Neural cell (in vitro differentiated cells): Measurements from ENCODE around the gene TNMD. TPM values are rescaled to one million over a fixed set of nuclear protein-coding genes. Genes with fewer than 3 reads are reported as not detected.

Source experiments
- H2AFZ ChIP-seq: fragments of 200-600, 300-800 bp; sonication (generic), shearing (Covaris generic); 2 replicates; pipeline ENCODE4 v1.6.0; 2014; ENCODE audit warnings: low read depth, mild to moderate bottlenecking, antibody characterized with exemption, low read length, moderate library complexity
- H3F3A ChIP-seq: fragments of 200-600 bp; shearing (Covaris generic); 2 replicates; pipeline ENCODE4 v1.6.1; 2016; ENCODE audit warnings: mild to moderate bottlenecking, moderate library complexity, mixed read lengths, antibody characterized with exemption, low read length; ENCODE audit not compliant: insufficient read depth, poor library complexity, severe bottlenecking
- H3K27ac ChIP-seq: fragments of 200-600, 300-800 bp; sonication (generic), shearing (Covaris generic); 2 replicates; pipeline ENCODE4 v1.5.1; 2014; ENCODE audit warnings: mild to moderate bottlenecking, low read length, moderate library complexity
- H3K27me3 ChIP-seq: fragments of 300-800, 200-600 bp; sonication (generic), shearing (Covaris generic); 2 replicates; pipeline ENCODE4 v1.6.0; 2014; ENCODE audit warnings: mild to moderate bottlenecking, low read depth, low read length, moderate library complexity; ENCODE audit not compliant: insufficient read depth
- H3K36me3 ChIP-seq: fragments of 300-800, 200-600 bp; sonication (generic), shearing (Covaris generic); 2 replicates; pipeline ENCODE4 v1.5.1; 2014; ENCODE audit warnings: mild to moderate bottlenecking, antibody characterized with exemption, low read length, moderate library complexity; ENCODE audit not compliant: insufficient read depth
- H3K4me2 ChIP-seq: fragments of 300-800, 200-600 bp; sonication (generic), shearing (Covaris generic); 2 replicates; pipeline ENCODE4 v1.6.0; 2014; ENCODE audit warnings: mild to moderate bottlenecking, low read length
- H3K4me3 ChIP-seq: fragments of 300-800, 200-600 bp; sonication (generic), shearing (Covaris generic); 2 replicates; pipeline ENCODE4 v1.5.1; 2014; ENCODE audit warnings: mild to moderate bottlenecking, low read length, moderate library complexity
- H3K79me2 ChIP-seq: fragments of 200-600 bp; shearing (Covaris generic); replicated peaks from 2 replicates; pipeline ENCODE4 v1.6.0; 2014; ENCODE audit warnings: mild to moderate bottlenecking, low read length, moderate library complexity; ENCODE audit not compliant: insufficient read depth
- H3K9ac ChIP-seq: fragments of 300-800, 200-600 bp; sonication (generic), shearing (Covaris generic); 2 replicates; pipeline ENCODE4 v1.6.1; 2016; ENCODE audit warnings: mild to moderate bottlenecking, low read length, mixed read lengths
- H3K9me2 ChIP-seq: fragments of 200-600 bp; shearing (Covaris generic); 2 replicates; pipeline ENCODE4 v1.6.1; 2016; ENCODE audit warnings: mild to moderate bottlenecking, low read length, mixed read lengths; ENCODE audit not compliant: insufficient read depth
- H3K9me3 ChIP-seq: fragments of 200-600, 300-800 bp; sonication (generic), shearing (Covaris generic); 2 replicates; pipeline ENCODE4 v1.6.1; 2016; ENCODE audit warnings: mild to moderate bottlenecking, mixed run types, low read length, moderate library complexity, mixed read lengths
- H4K20me1 ChIP-seq: fragments of 200-600 bp; shearing (Covaris generic); 2 replicates; pipeline ENCODE4 v1.6.1; 2016; ENCODE audit warnings: mild to moderate bottlenecking, mixed run types; ENCODE audit not compliant: insufficient read depth
- CTCF ChIP-seq: fragments of 450-650 bp; IDR thresholded peaks from 2 replicates; pipeline ENCODE4 v1.5.1; 2014; ENCODE audit warnings: antibody characterized with exemption, mild to moderate bottlenecking, moderate library complexity; ENCODE audit not compliant: poor library complexity, severe bottlenecking
- EP300 ChIP-seq: fragments of 450-650 bp; conservative IDR thresholded peaks from 2 replicates; pipeline ENCODE4 v1.6.1; 2014; ENCODE audit warnings: antibody characterized with exemption, mild to moderate bottlenecking, moderate library complexity; ENCODE audit not compliant: poor library complexity, severe bottlenecking
- EZH2 ChIP-seq: fragments of 200-600, 300-800 bp; shearing (Covaris generic), sonication (generic); IDR thresholded peaks from 2 replicates; pipeline ENCODE4 v1.6.1; 2014; ENCODE audit warnings: antibody characterized with exemption, low read length, borderline replicate concordance, mild to moderate bottlenecking; ENCODE audit not compliant: insufficient read depth, poor library complexity, severe bottlenecking
- MXI1 ChIP-seq: fragments of 450-650 bp; conservative IDR thresholded peaks from 2 replicates; pipeline ENCODE4 v1.6.1; 2014; ENCODE audit warnings: antibody characterized with exemption, mild to moderate bottlenecking; ENCODE audit not compliant: poor library complexity, severe bottlenecking
- POLR2AphosphoS5 ChIP-seq: IDR thresholded peaks from 2 replicates; pipeline ENCODE4 v1.6.1; 2012
- RAD21 ChIP-seq: fragments of 450-650 bp; conservative IDR thresholded peaks from 2 replicates; pipeline ENCODE4 v1.6.1; 2014; ENCODE audit warnings: antibody characterized with exemption, mild to moderate bottlenecking, moderate library complexity
- SMC3 ChIP-seq: fragments of 450-650 bp; conservative IDR thresholded peaks from 2 replicates; pipeline ENCODE4 v1.6.1; 2014; ENCODE audit warnings: antibody characterized with exemption, mild to moderate bottlenecking, moderate library complexity; ENCODE audit not compliant: poor library complexity
- TAF1 ChIP-seq: IDR thresholded peaks from 2 replicates; pipeline ENCODE4 v1.6.1; 2012; ENCODE audit warnings: low read depth
- polyA plus RNA-seq: library from polyadenylated mRNA; depleted of rRNA; stranded (reverse); fragments of >200 nt; gene quantifications from 2 replicates; pipeline ENCODE4 v1.2.3, GENCODE V29; 2014
- TF ChIP-seq, protein P1 (sequence below): IDR thresholded peaks from 2 replicates; pipeline ENCODE4 v1.6.1; 2012; ENCODE audit warnings: borderline replicate concordance

The TNMD gene
- polyA plus RNA-seq, 1 donor from 2014 or later: 0.24 TPM

DNA sequence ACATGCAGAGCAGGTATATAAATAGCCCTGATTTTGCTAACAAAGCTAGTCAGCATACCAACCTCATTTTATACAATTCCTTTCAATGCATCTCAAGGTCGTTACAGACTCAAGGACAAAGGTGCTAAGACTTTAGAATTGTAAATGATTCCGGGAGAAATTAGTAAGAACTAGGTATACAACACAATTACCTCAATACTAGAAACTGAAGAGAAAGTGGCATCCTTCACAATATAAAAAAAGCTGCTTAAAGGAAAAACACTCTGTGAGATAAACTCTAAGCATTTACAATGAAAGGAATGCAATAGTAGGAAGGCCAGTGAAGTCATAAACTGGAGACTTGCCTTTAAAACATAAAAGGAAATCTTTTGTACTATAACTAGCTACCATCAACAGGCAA lies 11.9 kb downstream of the TNMD start:
- Histone ChIP-seq H3K4me2 (no peak overlapping the region), H3F3A (no peaks in the 10 kb centered on the region), H3K27ac (no peak overlapping the region), H3K9me3 (no peaks in the 10 kb centered on the region), H4K20me1 (no peaks in the 10 kb centered on the region), H3K9me2 (no peaks in the 10 kb centered on the region), H3K4me3 (no peak overlapping the region), H3K27me3 (no peaks in the 10 kb centered on the region), H3K79me2 (no peaks in the 10 kb centered on the region), H3K9ac (no peak overlapping the region), H3K36me3 (no peaks in the 10 kb centered on the region), H2AFZ (no peak overlapping the region)
- TF ChIP-seq, protein P1, sequence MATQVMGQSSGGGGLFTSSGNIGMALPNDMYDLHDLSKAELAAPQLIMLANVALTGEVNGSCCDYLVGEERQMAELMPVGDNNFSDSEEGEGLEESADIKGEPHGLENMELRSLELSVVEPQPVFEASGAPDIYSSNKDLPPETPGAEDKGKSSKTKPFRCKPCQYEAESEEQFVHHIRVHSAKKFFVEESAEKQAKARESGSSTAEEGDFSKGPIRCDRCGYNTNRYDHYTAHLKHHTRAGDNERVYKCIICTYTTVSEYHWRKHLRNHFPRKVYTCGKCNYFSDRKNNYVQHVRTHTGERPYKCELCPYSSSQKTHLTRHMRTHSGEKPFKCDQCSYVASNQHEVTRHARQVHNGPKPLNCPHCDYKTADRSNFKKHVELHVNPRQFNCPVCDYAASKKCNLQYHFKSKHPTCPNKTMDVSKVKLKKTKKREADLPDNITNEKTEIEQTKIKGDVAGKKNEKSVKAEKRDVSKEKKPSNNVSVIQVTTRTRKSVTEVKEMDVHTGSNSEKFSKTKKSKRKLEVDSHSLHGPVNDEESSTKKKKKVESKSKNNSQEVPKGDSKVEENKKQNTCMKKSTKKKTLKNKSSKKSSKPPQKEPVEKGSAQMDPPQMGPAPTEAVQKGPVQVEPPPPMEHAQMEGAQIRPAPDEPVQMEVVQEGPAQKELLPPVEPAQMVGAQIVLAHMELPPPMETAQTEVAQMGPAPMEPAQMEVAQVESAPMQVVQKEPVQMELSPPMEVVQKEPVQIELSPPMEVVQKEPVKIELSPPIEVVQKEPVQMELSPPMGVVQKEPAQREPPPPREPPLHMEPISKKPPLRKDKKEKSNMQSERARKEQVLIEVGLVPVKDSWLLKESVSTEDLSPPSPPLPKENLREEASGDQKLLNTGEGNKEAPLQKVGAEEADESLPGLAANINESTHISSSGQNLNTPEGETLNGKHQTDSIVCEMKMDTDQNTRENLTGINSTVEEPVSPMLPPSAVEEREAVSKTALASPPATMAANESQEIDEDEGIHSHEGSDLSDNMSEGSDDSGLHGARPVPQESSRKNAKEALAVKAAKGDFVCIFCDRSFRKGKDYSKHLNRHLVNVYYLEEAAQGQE: no peak
- TF ChIP-seq EP300: no peak
- TF ChIP-seq TAF1: no peak
- no peak for TF ChIP-seq MXI1
- no peak for TF ChIP-seq SMC3
- TF ChIP-seq CTCF: no peak
- TF ChIP-seq POLR2AphosphoS5: no peak
- TF ChIP-seq RAD21: no peak
- no peak for TF ChIP-seq EZH2

DNA sequence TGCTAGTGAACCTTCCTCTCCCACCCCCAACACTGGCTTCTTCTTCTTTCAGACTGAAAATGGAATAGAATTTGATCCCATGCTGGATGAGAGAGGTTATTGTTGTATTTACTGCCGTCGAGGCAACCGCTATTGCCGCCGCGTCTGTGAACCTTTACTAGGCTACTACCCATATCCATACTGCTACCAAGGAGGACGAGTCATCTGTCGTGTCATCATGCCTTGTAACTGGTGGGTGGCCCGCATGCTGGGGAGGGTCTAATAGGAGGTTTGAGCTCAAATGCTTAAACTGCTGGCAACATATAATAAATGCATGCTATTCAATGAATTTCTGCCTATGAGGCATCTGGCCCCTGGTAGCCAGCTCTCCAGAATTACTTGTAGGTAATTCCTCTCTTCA lies 14.7 kb downstream of the TNMD start:
- Histone ChIP-seq H3K4me3 (no peak overlapping the region), H3K9me3 (no peaks in the 10 kb centered on the region), H2AFZ (no peak overlapping the region), H3K9ac (no peak overlapping the region), H3K27ac (no peak overlapping the region), H3F3A (no peaks in the 10 kb centered on the region), H3K79me2 (no peaks in the 10 kb centered on the region), H3K4me2 (no peak overlapping the region), H3K9me2 (no peaks in the 10 kb centered on the region), H3K36me3 (no peaks in the 10 kb centered on the region), H3K27me3 (no peaks in the 10 kb centered on the region), H4K20me1 (no peaks in the 10 kb centered on the region)
- TF ChIP-seq EP300: no peak
- no peak for TF ChIP-seq RAD21

DNA sequence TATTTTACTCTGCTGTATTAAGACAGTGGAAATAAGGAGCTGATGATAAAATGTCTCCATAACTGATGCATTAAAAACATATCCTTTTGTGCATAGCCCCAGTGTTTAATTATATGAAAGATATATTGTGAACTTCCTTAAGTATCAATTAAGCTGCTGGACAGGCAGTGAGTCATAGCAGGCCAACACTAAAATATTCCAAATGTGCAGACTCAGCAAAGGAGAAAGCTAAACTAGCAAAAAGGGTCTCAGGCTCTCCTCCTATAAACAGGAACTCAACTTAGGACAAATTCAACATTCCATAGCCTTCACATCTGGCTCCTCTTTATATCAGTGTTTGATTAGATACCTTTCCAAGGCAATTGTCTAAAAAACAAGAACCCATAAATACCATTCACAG lies 15.6 kb downstream of the TNMD start:
- no peak overlapping the region for H3K9ac ChIP-seq
- H3K4me2 ChIP-seq: no peak overlapping the region
- H2AFZ ChIP-seq: no peak overlapping the region
- no peaks in the 10 kb centered on the region for H3K27me3 ChIP-seq
- H4K20me1 ChIP-seq: no peaks in the 10 kb centered on the region
- no peak overlapping the region for H3K27ac ChIP-seq
- H3F3A ChIP-seq: no peaks in the 10 kb centered on the region
- TF ChIP-seq, protein P1: no peak
- TF ChIP-seq EZH2 (no peak), TAF1 (no peak), EP300 (no peak), POLR2AphosphoS5 (no peak), MXI1 (no peak), SMC3 (no peak), RAD21 (no peak), CTCF (no peak)
- H3K79me2 ChIP-seq: no peaks in the 10 kb centered on the region
- H3K9me3 ChIP-seq: no peaks in the 10 kb centered on the region
- no peaks in the 10 kb centered on the region for H3K9me2 ChIP-seq
- H3K4me3 ChIP-seq: no peak overlapping the region
- H3K36me3 ChIP-seq: no peaks in the 10 kb centered on the region
